ENCODE results near the gene RPS29. TPM values are rescaled to one million over a fixed set of nuclear protein-coding genes. Genes with fewer than 3 reads are reported as not detected.

The RPS29 gene
- total and polyA plus RNA-seq, 10 of the 15 experiments (the other 5 are each of a cell fraction or from before 2014, with no cell fraction given) = 2,685 to 10,815 (median 4,359) TPM

GRCh38 chr14:49623941-49624839 is 38.0 kb upstream of the RPS29 start (continued):
- TF ChIP-seq RAD51 (IDR thresholded peaks at IDR 0.05) (no peak), ESRRA (IDR thresholded peaks at IDR 0.05; ENCODE audit: low read length) (no peak), CBX5 (IDR thresholded peaks at IDR 0.05; ENCODE audit: low read depth) (no peak), NKRF (conservative IDR thresholded peaks at IDR 0.05) (no peak), MYB (IDR thresholded peaks at IDR 0.05; ENCODE audit: borderline replicate concordance, low read depth, low read length) (no peak), ELK1 (IDR thresholded peaks at IDR 0.05; ENCODE audit: low read depth, low read length) (no peak), LARP7 (IDR thresholded peaks at IDR 0.05) (no peak), BACH1 (IDR thresholded peaks at IDR 0.05; ENCODE audit: borderline replicate concordance) (no peak), ZNF217 (IDR thresholded peaks at IDR 0.05) (peak; percentile 78), NBN (IDR thresholded peaks at IDR 0.05) (peak; percentile 58; the same call in 1 of the 2 replicates), NFIC (IDR thresholded peaks at IDR 0.05; ENCODE audit: low read depth, low read length) (peak; percentile 68), SP1 (IDR thresholded peaks at IDR 0.05; ENCODE audit: low read depth, low read length) (no peak), SMAD1 (IDR thresholded peaks at IDR 0.05; ENCODE audit: low read depth, partially characterized antibody) (no peak), ASH2L (IDR thresholded peaks at IDR 0.05; ENCODE audit: borderline replicate concordance, low read depth) (no peak), CBX3 (IDR thresholded peaks at IDR 0.05; ENCODE audit: borderline replicate concordance, low read depth) (no peak), HDAC6 (IDR thresholded peaks at IDR 0.05; ENCODE audit: unreplicated experiment) (no peak), TCF12 (IDR thresholded peaks at IDR 0.05; ENCODE audit: low read depth, low read length) (no peak), FOS (IDR thresholded peaks at IDR 0.05; ENCODE audit: borderline replicate concordance, extremely low read depth, insufficient read length) (no peak), MEF2B (IDR thresholded peaks at IDR 0.05; ENCODE audit: partially characterized antibody, poor library complexity, severe bottlenecking) (peak; percentile 90), HDAC2 (IDR thresholded peaks at IDR 0.05) (no peak), ZNF622 (IDR thresholded peaks at IDR 0.05) (no peak), ZNF274 (IDR thresholded peaks at IDR 0.05; ENCODE audit: insufficient read depth, insufficient read length) (no peak), NR2C2 (IDR thresholded peaks at IDR 0.05; ENCODE audit: borderline replicate concordance, control insufficient read depth, insufficient read length, low read depth) (no peak), NRF1 (conservative IDR thresholded peaks at IDR 0.05; ENCODE audit: low read depth, low read length) (no peak), NFYB (IDR thresholded peaks at IDR 0.05; ENCODE audit: insufficient read depth, low read depth, low read length) (no peak), SREBF2 (IDR thresholded peaks at IDR 0.05; ENCODE audit: low read length) (no peak), KDM1A (IDR thresholded peaks at IDR 0.05; ENCODE audit: borderline replicate concordance) (no peak), CREM (IDR thresholded peaks at IDR 0.05; ENCODE audit: low read depth) (peak; percentile 42; the same call in 1 of the 2 replicates)

Measured in GM12878 (cell line).